C1 segment of cervical spinal cord (tissue), 14 donors: ENCODE results near the gene MCUR1.
"Not testable (repeated sequence)": the region's sequence is repeated elsewhere in the genome, so short reads cannot be mapped to it uniquely, and the experiment has no call there.

ENCODE experiments used
- DNase-seq, 14 donors: peaks; one replicate each; lab custom pipeline; 2025; lab: John Stamatoyannopoulos, UW

The MCUR1 gene

DNA sequence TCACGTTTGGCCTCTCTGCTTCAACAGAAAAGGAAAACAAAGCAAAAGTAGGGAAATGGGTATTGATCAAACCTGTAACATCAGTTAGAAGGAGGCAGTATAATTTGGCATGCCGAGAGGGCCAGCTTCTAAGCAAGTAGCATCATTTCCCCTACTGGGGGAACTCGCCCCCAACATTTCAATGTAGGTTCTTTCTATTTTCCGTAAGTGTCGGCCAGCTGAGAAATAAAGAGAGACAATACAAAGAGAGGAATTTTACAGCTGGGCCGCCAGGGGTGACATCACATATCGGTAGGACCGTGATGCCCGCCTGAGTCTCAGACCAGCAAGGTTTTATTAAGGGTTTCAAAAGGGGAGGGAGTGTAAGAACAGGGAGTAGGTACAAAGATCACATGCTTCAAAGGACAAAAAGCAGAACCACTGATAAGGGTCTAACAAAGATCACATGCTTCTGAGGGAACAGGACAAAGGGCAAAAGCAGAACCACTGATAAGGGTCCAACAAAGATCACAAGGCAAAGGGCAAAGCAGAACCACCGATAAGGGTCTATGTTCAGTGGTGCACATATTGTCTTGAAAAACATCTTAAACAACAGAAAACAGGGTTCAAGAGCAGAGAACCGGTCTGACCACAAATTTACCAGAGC is 14.4 kb upstream of the MCUR1 start:
- not testable (repeated sequence) for DNase-seq

DNA sequence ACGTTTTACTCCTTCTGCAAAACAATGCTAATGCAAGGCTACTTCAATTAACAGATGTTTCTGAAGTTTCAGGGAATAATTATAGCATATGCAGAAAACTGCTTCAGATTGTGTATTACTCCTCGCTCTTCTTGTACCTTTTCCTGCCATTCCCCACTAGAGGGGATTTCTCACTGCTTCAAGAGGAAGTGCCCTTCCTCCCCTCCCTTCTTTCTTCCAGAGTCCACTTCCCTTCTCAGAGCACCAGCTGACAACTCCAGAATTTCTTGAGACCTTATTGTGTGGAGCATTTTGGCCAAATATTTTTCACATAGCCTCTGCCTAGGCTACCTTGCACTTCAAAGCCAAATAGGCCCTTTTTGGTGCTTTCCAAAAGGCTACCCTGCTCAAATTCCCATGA is 12.7 kb upstream of the MCUR1 start:
- DNase-seq, result no peak

DNA sequence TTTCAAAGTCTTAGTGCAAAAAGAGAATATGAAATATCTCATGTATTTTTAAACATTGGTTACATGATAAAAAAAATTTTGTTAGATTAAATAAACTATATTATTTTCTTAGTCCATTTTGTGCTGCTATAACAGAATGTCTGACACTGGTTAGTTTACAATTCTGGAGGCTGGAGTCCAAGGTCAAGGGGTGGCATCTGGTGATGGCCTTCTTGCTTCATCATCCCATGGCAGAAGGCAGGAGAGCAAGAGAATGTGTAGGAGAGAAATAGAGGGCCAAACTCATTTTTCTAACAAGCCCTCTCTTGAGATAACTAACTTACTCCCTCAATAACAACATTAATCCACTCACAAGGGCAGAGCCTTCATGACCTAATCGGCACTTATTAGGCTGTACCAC is 11.5 kb upstream of the MCUR1 start:
- DNase-seq, result no peak

DNA sequence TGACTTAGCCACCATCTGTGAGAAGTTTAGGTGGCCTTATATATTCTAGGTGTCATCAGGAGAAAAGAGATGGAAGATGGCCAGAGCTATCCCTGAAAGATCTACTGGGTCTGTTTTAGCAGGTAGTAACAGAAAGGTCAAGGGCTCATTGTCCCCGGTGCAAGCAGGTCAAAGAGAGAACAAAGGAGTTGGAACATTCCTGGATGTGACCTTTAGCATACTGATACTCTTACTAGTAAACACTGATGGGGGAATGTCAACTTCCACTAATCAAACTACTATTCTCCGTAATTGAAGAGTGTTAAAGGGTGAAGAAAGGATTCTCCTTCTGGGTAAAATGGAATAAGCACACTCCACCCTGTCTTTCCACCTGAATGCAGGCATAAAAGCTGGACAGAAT is 4.0 kb upstream of the MCUR1 start:
- no peak for DNase-seq

DNA sequence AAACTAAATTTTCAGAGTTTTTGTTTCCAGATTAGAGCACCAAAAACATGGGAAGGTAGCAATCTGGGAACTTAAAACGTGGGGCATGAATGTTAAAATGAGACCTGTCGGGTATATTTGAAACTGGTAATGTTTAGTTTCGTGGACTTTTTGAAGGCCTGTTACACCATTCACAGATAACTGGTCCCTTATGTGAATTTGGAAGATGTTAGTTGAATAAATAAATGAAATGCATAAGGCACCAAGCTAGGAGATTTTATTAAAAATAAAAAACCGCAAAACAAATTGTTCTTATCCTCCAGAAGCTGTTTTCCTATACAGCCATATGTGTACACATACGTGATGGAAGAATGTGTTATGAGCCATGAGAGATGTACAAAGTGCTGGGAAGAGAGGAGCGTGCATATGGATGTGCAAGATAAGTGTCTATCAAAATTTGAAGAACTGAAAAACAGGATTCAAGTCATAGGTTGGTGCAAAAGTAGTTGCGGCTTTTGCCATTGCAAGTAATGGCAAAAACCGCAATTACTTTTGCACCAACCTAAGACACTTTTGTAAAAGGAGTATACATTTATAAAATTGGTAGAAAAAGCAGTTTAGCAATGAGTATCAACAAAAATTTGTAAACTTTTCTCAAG is 700 bp upstream of the MCUR1 start:
- DNase-seq, result peak in 1 of 14 donors; percentile 34

DNA sequence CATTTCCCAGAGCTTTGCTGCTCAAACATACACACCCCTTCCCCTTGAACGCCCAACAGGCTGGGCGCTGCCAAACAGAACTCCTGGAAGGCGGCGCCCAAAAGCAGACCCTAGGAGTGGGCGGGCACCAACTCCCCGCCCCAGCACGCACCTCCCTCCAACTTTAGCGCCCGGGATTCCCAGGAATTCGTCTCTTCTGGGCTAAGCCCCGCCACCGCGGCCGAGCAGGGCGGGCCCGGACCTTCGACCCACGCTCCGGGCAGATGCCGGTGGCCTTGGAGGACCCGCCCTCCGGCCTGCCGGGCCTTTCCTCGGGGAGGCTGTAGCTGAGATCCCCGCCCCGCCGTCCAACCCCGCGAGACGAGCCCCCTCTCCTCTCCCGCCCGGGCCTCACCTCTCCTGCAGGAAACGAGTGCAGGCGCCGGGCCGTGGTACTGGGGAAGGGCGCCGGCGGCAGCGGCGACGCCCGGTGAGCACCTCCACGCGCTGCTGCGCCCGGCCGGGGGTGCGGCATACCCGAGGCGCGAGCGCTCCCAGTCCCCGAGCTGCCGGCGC is 659 bp downstream of the MCUR1 start:
- DNase-seq, result peak in 9 of 14 donors; percentile 29 to 78 (median 66)

DNA sequence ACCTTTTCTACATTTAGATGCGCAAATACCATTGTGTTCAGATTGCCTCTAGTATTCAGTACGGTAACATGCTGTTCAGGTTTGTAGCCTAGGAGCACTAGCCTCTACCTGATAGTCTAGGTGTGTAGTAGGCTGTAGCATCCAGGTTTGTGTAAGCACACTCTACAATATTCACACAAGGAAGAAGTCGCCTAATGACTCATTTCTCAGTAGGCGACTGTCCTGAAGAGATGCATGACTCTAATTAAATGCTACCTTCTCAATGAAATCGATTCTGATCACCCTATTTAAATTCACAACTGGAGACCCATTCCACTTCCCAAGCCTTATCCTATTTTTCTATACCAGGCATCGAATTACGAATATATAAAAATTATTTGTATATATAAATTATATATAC is 1.3 kb downstream of the MCUR1 start:
- DNase-seq, result peak in 1 of 14 donors; percentile 13

DNA sequence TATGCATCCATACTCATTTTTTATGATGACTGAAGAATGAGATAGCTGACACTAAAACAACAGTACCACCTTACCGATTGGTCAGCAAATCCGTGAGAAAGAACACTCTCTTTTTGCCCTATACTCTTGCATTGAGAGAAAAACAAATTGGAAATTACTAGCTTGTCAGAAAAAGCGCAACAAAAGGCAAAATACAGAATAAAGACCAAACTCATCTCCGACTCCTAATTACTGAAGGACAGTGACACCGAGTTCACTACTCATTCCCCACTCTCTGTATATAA is 2.1 kb downstream of the MCUR1 start:
- DNase-seq, result no peak

DNA sequence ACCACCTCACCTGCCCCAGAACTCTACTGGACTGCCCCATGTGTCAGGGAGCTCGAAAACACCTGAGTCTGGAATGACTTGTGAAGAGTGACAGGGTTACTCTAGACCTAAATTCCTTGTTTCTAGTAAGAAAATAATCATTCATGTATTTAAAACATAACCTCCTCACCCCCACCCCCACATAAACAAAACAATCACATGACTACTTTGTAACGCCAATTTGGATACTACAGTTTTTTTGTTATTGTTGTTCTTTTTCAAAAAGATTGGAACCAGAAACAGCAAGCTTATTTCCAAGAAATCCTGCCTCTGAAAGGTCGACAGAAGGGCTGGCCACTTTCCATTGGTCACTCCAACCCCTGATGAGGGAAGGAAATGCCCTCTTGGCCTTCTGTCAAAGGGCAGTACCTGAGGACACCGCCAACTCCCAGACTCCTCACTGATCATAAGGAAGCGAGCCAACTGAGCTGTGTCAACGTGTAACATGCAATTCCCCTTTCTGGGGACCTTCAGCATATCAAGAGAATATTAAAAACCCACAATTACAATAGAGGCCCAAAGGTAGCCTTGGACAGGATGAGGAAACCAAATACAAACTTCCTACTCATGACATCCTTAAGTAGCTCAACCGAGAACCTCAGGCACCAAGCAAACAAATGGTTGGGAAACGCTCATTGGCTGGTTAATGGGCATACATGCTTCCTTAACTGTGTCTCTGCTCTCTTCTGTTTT is 2.6 kb downstream of the MCUR1 start:
- DNase-seq, result peak in 1 of 14 donors; percentile 57

DNA sequence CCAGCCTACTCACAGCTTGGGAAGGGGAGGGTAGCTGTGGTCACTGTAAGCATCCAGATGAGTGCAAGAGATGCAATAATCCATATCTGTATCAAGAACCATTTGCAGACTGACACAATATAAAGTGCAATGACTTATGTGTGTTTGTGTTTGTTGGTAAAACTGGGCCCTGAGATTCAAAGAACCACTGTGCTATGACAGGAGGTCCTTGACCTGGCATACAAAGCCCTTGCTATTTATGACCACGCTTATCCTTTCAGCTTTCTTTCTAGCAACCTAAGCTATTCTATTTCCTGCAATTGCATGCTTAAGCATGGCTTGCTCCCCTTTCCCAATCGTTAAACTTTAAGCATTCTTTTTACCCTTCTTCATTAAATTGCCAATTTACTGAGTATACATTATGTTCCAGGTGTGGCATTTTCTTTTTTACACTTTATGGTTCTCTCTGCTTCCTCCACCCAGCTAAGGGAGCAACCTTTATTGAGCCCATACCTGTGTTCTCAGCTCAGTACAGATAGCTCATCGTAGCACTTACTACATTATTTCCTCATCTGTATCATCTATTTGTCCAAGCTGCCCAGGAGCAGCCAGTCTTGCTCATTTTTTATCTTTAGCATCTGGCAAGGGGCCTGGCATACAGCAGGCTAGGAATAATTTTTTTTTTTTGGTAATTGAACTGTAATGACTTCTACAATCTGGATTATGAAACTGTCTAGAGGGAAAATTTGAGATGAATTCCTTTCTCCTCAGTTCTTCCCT is 3.5 kb downstream of the MCUR1 start:
- no peak for DNase-seq

DNA sequence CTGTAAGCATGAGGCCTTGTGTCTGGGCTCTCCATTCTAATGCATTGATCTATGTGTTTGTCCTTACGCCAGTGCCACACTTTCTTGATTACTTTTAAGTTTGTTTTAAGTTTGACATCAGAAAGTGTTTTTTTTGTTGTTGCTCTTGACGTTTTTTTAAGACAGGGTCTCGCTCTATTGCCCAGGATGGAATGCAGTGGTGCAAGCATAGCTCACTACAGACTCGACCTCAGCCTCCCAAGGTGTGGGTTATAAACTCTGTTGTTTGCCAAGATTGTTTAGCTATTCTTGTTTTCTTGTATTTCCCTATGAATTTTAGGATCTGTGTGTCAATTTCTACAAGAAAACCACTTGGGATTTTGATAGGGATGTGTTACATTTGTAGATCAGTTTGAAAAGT is 5.6 kb downstream of the MCUR1 start:
- DNase-seq, result no peak

DNA sequence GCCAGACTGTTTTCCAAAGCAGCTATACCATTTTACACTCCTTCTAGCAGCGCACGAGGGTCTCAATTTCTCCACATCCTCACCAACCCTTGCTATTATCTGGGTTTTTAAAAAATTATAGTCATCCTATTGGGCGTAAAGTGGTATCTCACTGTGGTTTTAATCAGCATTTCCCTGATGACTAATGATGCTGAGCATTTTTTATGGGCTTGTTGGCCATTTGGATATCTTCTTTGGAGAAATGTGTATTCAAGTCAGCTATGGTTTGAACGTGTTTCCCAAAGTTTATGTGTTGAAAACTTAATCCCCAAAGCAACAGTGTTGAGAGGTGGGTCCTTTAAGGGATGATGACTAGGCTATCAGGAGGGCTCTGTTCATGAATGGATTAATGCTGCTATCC is 6.7 kb downstream of the MCUR1 start:
- no peak for DNase-seq

DNA sequence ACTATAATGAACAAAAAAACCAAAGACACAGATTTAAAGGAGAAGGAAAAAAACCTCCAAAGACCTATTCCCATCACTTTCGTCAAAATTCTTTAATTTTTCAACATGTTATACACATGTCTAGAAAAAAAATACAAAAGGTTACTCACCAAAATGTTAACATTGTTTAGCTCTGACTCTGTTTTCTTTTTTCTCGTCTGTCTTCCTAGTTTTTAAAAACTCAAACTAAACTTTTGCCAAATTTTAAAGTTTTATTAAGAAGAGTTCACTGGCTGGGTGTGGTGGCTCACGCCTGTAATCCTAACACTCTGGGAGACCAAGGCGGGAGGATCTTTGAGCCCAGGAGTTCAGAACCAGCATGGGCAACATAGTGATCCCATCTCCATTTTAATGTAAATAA is 10.8 kb downstream of the MCUR1 start:
- no peak for DNase-seq

DNA sequence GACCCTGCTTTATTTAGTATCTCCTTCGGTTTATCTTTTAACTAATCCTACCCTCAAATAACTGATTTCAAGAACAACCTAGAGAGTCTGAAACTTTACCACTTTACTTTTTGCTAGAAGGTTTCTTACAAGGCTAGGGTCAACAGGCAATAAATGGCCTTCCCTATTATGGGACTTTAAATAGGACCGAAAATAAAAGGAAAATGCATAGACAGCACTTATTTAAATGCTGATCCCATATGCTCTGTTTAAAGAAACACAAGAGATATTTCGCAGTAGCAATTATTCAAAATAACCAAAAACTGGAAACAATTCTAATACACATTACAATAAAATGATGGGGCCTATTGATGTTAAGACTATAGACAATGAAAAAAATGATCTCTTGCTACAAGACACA is 13.7 kb downstream of the MCUR1 start:
- DNase-seq, result no peak

DNA sequence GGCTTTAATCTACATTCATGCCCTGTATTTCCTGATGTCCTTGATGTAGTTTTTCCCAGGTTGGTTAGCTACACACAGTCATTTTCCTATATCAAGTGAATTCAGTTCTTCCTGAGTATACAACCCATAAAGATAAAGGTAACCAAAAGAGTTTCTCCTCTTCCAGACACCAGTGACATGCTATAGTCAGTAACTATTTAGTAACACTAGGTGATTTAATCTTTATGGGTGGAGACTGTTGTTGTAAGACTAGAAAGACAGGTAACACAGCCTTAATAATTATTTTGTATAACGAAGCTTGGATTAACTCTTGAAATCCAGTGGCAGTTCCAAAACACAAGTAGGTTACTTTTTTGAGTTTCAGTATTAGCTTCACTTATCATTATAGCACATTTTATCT is 17.6 kb downstream of the MCUR1 start:
- no peak for DNase-seq

DNA sequence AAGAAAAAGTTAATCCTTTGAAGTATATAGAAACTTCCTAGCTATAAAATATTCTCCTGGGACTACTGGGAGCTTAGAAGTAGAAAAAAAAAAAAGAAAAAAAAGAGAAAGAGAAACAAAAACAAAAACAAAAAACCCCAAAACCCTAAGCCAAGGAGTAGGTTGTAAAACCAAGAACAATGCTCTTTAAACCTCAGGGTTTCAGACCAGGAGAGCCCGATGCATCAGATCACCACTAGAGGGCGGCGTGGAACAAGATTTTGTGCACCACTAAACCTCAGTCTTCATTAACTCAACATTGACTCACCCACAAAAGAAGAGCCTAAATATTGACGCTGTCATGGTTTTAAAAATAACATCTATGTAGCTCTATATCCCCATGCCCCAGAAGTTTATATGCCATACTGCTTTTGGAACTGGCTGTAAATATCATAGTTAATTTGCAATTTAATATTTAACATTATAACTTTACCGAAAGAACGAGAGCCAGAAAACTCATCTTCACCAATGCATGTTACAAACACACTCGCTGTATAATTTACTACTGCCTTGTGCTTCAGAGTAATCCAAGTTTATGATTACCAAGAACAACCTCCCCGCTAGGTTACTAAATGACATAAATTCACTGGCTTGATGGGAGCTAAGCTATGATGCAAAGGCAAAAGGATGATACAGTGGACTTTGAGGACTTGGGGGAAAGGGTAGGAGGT is 19.2 kb downstream of the MCUR1 start:
- DNase-seq, result peak in 11 of 14 donors; percentile 3 to 57 (median 34)

DNA sequence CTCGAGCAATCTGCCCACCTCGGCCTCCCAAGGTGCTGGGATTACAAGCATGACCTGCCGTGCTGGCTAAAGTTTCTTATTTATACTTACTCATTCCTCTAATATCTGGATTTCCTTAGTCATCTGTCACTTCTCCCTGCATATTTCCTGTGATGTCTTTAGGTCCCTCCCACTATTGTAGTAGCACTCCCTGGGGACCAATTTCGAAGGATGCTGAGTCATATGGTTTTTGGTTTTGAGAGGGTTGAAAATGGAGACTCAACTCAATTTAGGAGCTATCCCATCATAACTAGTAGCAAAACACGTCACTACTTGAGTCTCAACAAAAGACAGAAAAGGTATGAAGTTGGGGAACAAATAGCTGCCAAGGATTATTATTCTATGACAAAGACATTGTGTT is 20.2 kb downstream of the MCUR1 start:
- DNase-seq, result no peak

DNA sequence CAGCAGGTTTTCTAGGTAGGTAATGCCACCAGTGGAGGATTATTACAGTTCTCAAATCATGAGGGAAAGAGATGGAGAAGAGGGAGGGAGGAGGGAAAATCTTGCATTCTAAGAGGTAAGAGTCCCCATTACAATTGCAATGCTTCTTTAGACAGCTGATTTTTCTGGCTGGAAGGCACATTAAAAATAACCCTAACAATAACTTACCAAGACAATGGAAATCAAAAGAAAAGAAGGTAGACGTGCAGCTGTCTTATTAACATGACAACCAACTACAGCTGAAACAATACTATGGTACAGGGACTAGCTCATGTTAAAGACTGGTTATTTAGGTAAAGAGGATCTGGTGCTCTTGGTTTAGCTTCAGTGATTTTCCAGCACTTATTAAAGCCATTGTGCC is 24.6 kb downstream of the MCUR1 start:
- DNase-seq, result no peak

DNA sequence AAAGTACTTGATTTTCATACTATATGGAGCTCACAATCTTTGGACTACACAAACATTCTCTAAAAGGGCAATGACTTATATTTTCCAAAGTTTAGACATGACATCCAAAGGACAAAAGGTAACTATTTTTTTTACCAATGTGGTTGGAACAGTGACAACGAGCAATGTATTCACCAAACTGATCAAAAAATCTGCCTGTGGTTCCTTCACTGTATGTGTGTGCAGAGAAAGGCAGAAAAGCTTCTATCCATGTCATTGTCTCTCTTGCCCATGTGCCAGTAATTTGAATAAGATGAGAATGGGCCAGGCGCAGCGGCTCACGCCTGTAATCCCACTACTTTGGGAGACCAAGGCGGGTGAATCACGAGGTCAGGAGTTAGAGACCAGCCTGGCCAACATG is 25.5 kb downstream of the MCUR1 start:
- no peak for DNase-seq

DNA sequence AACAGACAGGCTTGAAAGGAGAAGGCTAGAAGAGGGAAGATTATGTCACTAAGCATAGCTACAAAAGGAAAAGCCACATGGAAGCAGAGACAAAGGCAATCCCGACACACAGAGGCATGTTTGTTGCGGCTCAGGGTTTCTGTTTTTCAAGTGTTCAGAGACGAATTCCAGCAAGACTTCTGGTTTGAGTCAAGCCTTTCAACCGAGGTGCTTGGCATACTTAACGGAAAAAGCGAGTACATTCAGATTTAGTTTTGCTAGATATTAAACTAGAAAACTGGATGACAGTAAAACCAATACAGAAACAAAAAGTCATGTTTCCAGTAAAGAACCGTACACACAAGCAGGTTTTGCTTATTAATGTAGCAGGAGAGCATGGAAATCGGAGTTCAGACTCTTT is 27.2 kb downstream of the MCUR1 start:
- no peak for DNase-seq

DNA sequence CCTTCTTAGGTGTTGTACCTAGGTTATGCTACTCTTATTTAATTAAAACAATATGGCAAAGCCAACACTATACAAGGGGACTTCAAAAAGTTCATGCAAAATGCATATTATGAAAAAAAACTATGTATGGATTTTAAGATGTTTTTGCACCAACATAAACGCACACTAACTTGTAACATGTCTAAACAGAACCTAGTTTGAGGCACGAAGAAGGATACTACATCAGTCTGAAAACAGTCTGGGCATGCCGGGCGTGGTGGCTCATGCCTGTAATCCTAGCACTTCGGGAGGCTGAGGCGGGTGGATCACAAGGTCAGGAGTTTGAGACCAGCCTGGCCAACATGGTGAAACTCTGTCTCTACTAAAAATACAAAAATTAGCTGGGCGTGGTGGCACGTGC is 34.2 kb downstream of the MCUR1 start:
- DNase-seq, result not testable (repeated sequence)

DNA sequence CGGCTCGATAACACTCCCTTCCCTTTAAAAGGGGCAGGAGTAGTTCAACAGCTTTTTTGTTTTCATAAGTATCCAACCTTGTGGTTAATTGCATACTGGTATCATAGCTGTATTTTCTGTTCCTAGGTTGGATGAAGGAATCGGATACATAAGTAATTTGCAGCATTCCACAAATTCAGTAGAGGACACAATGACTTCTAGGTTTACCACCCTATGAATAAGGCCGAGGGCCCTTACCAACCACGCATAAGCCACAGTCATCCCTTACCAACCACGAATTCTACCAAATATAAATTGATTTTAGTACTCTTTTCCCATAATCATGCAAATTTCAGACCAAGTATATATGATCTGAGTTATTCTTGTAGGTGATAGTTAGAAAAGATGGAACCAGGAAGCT is 36.3 kb downstream of the MCUR1 start:
- no peak for DNase-seq
